GM12878 (cell line): ENCODE measurements around the gene NCF4. TPM values are rescaled to one million over a fixed set of nuclear protein-coding genes. Genes with fewer than 3 reads are reported as not detected.

ENCODE experiments used
- CEBPB ChIP-seq, 2 experiments: fragments of 150-350 bp in 1 of 2; IDR thresholded peaks; 2 replicates each; pipeline ENCODE4 v1.6.1; 2012 to 2014; ENCODE audit warnings: low read depth in 2 of 2, low read length in 2 of 2, borderline replicate concordance in 1 of 2, inconsistent platforms in 1 of 2
- CREB1 ChIP-seq: IDR thresholded peaks from 2 replicates; pipeline ENCODE4 v1.6.1; 2012; ENCODE audit warnings: low read depth, mild to moderate bottlenecking, inconsistent platforms
- FOXK2 ChIP-seq: fragments of 450-650 bp; IDR thresholded peaks from 2 replicates; pipeline ENCODE4 v1.6.1; 2017; ENCODE audit warnings: mild to moderate bottlenecking, moderate library complexity
- HCFC1 ChIP-seq: fragments of 150-350 bp; IDR thresholded peaks from 2 replicates; pipeline ENCODE4 v1.6.1; 2014; ENCODE audit warnings: low read length
- HDGF ChIP-seq: fragments of 450-650 bp; IDR thresholded peaks from 2 replicates; pipeline ENCODE4 v1.6.1; 2016; ENCODE audit warnings: antibody characterized with exemption
- KLF5 ChIP-seq: fragments of 450-650 bp; IDR thresholded peaks from 2 replicates; pipeline ENCODE4 v1.6.1; 2014; ENCODE audit warnings: mild to moderate bottlenecking; ENCODE audit not compliant: partially characterized antibody
- MYC ChIP-seq: IDR thresholded peaks from 2 replicates; pipeline ENCODE4 v1.6.1; 2011; ENCODE audit warnings: mild to moderate bottlenecking, low read length, moderate library complexity, inconsistent platforms; ENCODE audit not compliant: insufficient read depth, insufficient replicate concordance, insufficient read length, severe bottlenecking
- NFYA ChIP-seq: IDR thresholded peaks from 2 replicates; pipeline ENCODE4 v1.6.1; 2011; ENCODE audit warnings: low read depth, mild to moderate bottlenecking, low read length, improper control_type of control experiment, borderline replicate concordance
- NR2C1 ChIP-seq: fragments of 450-650 bp; IDR thresholded peaks from 2 replicates; pipeline ENCODE4 v1.6.1; 2017; ENCODE audit warnings: antibody characterized with exemption, mild to moderate bottlenecking, moderate library complexity
- POU2F2 ChIP-seq: IDR thresholded peaks from 3 replicates; pipeline ENCODE4 v1.6.1; 2011; ENCODE audit warnings: low read depth, mild to moderate bottlenecking, low read length, borderline replicate concordance
- RAD21 ChIP-seq: IDR thresholded peaks from 2 replicates; pipeline ENCODE4 v1.6.1; 2011; ENCODE audit warnings: mild to moderate bottlenecking, low read depth, low read length, moderate library complexity; ENCODE audit not compliant: insufficient read depth
- RB1 ChIP-seq: fragments of 450-650 bp; formaldehyde crosslinking; IDR thresholded peaks from 2 replicates; pipeline ENCODE4 v1.6.1; 2017; ENCODE audit warnings: mild to moderate bottlenecking, borderline replicate concordance
- SMC3 ChIP-seq: IDR thresholded peaks from 2 replicates; pipeline ENCODE4 v1.6.1; 2011; ENCODE audit warnings: low read length, improper control_type of control experiment, borderline replicate concordance
- SP1 ChIP-seq: IDR thresholded peaks from one replicate; pipeline ENCODE4 v1.6.1; 2011; ENCODE audit warnings: low read depth, low read length
- TAF1 ChIP-seq: IDR thresholded peaks from 2 replicates; pipeline ENCODE4 v1.6.1; 2011; ENCODE audit warnings: mild to moderate bottlenecking, low read depth, low read length, borderline replicate concordance
- TBL1XR1 ChIP-seq: IDR thresholded peaks from 2 replicates; pipeline ENCODE4 v1.6.1; 2012; ENCODE audit warnings: low read depth, low read length, improper control_type of control experiment
- WRNIP1 ChIP-seq: IDR thresholded peaks from 2 replicates; pipeline ENCODE4 v1.6.1; 2011; ENCODE audit warnings: low read depth, low read length, improper control_type of control experiment, borderline replicate concordance
- ZNF384 ChIP-seq: IDR thresholded peaks from 2 replicates; pipeline ENCODE4 v1.6.1; 2012; ENCODE audit warnings: low read depth, mild to moderate bottlenecking, low read length, improper control_type of control experiment, borderline replicate concordance
- polyA plus RNA-seq, 11 experiments: library from polyadenylated mRNA; depleted of rRNA in 4 of 11; unstranded in 6 of 11; stranded (reverse) in 5 of 11; fragments of >200 nt; fragmentation: Nextera tagmentation in 4 of 11; fragmentation: Illumina TruSeq in 1 of 11; extraction: Ambion mirVana in 4 of 11; extraction: Trizol in 1 of 11; gene quantifications; 1 replicate in 1 of 11; 2 replicates in 10 of 11; pipeline versions ENCODE4 v1.2.1 to v1.2.3, GENCODE V29; 2011 to 2016; ENCODE audit warnings: inconsistent platforms in 2 of 11, missing spikeins in 2 of 11, low read depth in 1 of 11
- total RNA-seq, 4 experiments: library from RNA; depleted of rRNA in 3 of 4; stranded (reverse); fragments of >200 nt in 3 of 4; fragmentation: Illumina TruSeq in 1 of 4; extraction: Trizol in 1 of 4; gene quantifications; 2 replicates each; pipeline versions ENCODE4 v1.2.1 to v1.2.3, GENCODE V29; 2013 to 2021
- TF ChIP-seq, protein P1 (sequence below): fragments of 450-650 bp; IDR thresholded peaks from 2 replicates; pipeline ENCODE4 v1.6.1; 2017; ENCODE audit warnings: mild to moderate bottlenecking, moderate library complexity
- TF ChIP-seq, protein P2 (sequence below): IDR thresholded peaks from 2 replicates; pipeline ENCODE4 v1.6.1; 2012; ENCODE audit warnings: low read depth, low read length, improper control_type of control experiment
- TF ChIP-seq, protein P3 (sequence below): fragments of 450-650 bp; IDR thresholded peaks from 2 replicates; pipeline ENCODE4 v1.6.1; 2017; ENCODE audit warnings: antibody characterized with exemption, mild to moderate bottlenecking, moderate library complexity
- TF ChIP-seq, protein P4 (sequence below): IDR thresholded peaks from 2 replicates; pipeline ENCODE4 v1.6.1; 2011; ENCODE audit warnings: low read depth, mild to moderate bottlenecking, low read length, moderate library complexity, borderline replicate concordance; ENCODE audit errors: extremely low read depth

The NCF4 gene
- total and polyA plus RNA-seq, 10 of the 15 experiments (the other 5 are each of a cell fraction or from before 2014, with no cell fraction given) = 22.9 to 136 (median 72.5) TPM

DNA sequence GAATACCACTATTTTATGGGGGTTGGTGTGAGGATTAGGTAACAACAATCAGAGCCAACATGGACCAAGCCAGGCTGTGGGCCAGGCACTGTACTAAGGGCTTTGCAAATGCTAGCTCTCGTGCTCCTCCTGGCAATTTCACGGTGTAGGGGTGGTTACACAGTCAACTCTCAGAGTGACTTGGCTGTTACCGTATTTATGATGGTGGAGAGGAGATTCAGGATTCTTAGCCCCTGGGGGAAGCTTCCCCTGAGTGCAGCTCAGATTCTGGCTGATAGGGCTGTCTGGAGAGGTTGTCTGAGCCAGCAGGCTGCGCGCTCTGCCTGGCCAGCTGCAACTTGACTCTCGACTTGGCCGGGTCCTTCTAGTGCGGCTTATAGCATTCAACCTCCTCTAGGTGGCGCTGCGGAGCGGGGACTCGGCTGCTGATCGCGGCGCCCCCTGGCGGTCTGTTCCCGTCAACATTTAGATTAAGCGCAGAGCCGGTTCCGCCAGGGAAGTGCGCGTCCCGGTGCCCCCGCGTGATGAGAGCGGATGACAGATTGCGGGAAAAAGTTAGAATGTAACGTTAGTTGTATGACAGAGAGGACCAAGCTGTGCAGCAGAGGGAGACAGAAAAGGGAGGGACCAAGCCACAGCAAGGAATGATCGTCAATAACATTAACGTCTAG, 4.5 kb upstream of the NCF4 start (continued):
- TF ChIP-seq, protein P1, sequence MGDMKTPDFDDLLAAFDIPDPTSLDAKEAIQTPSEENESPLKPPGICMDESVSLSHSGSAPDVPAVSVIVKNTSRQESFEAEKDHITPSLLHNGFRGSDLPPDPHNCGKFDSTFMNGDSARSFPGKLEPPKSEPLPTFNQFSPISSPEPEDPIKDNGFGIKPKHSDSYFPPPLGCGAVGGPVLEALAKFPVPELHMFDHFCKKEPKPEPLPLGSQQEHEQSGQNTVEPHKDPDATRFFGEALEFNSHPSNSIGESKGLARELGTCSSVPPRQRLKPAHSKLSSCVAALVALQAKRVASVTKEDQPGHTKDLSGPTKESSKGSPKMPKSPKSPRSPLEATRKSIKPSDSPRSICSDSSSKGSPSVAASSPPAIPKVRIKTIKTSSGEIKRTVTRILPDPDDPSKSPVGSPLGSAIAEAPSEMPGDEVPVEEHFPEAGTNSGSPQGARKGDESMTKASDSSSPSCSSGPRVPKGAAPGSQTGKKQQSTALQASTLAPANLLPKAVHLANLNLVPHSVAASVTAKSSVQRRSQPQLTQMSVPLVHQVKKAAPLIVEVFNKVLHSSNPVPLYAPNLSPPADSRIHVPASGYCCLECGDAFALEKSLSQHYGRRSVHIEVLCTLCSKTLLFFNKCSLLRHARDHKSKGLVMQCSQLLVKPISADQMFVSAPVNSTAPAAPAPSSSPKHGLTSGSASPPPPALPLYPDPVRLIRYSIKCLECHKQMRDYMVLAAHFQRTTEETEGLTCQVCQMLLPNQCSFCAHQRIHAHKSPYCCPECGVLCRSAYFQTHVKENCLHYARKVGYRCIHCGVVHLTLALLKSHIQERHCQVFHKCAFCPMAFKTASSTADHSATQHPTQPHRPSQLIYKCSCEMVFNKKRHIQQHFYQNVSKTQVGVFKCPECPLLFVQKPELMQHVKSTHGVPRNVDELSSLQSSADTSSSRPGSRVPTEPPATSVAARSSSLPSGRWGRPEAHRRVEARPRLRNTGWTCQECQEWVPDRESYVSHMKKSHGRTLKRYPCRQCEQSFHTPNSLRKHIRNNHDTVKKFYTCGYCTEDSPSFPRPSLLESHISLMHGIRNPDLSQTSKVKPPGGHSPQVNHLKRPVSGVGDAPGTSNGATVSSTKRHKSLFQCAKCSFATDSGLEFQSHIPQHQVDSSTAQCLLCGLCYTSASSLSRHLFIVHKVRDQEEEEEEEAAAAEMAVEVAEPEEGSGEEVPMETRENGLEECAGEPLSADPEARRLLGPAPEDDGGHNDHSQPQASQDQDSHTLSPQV = peak; percentile 95
- peak; percentile 20; the same call in 1 of the 2 replicates for TF ChIP-seq NFYA
- peak; percentile 38 for TF ChIP-seq SP1
- TF ChIP-seq NR2C1 = no peak
- no peak for TF ChIP-seq KLF5
- TF ChIP-seq, protein P2, sequence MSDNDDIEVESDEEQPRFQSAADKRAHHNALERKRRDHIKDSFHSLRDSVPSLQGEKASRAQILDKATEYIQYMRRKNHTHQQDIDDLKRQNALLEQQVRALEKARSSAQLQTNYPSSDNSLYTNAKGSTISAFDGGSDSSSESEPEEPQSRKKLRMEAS = peak; percentile 20; the same call in 1 of the 2 replicates
- TF ChIP-seq, protein P3, sequence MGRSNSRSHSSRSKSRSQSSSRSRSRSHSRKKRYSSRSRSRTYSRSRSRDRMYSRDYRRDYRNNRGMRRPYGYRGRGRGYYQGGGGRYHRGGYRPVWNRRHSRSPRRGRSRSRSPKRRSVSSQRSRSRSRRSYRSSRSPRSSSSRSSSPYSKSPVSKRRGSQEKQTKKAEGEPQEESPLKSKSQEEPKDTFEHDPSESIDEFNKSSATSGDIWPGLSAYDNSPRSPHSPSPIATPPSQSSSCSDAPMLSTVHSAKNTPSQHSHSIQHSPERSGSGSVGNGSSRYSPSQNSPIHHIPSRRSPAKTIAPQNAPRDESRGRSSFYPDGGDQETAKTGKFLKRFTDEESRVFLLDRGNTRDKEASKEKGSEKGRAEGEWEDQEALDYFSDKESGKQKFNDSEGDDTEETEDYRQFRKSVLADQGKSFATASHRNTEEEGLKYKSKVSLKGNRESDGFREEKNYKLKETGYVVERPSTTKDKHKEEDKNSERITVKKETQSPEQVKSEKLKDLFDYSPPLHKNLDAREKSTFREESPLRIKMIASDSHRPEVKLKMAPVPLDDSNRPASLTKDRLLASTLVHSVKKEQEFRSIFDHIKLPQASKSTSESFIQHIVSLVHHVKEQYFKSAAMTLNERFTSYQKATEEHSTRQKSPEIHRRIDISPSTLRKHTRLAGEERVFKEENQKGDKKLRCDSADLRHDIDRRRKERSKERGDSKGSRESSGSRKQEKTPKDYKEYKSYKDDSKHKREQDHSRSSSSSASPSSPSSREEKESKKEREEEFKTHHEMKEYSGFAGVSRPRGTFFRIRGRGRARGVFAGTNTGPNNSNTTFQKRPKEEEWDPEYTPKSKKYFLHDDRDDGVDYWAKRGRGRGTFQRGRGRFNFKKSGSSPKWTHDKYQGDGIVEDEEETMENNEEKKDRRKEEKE = no peak
- TF ChIP-seq TAF1 = no peak
- no peak for TF ChIP-seq CEBPB (IDR thresholded peaks at IDR 0.05; ENCODE audit: borderline replicate concordance in 1 of 2, low read depth in 2 of 2, low read length in 2 of 2)
- TF ChIP-seq TBL1XR1 = 0 out of 2 replicates have a peak, but pooled peaks have one; percentile 43
- TF ChIP-seq, protein P4, sequence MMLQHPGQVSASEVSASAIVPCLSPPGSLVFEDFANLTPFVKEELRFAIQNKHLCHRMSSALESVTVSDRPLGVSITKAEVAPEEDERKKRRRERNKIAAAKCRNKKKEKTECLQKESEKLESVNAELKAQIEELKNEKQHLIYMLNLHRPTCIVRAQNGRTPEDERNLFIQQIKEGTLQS = peak; percentile 69; the same call in 1 of the 2 replicates
- TF ChIP-seq WRNIP1 = no peak
- TF ChIP-seq MYC = no peak
- TF ChIP-seq RB1 = peak; percentile 63; the same call in 1 of the 2 replicates
- TF ChIP-seq CREB1 = peak; percentile 73
- TF ChIP-seq FOXK2 = no peak
- peak; percentile 90 for TF ChIP-seq RAD21
- TF ChIP-seq POU2F2 = peak; percentile 66; the same call in 1 of the 3 replicates
- TF ChIP-seq HDGF = no peak
- 0 out of 2 replicates have a peak, but pooled peaks have one; percentile 17 for TF ChIP-seq HCFC1
- TF ChIP-seq ZNF384 = no peak
- peak; percentile 97 for TF ChIP-seq SMC3
